BE2C (cell line): ENCODE data around the gene TJP2.

Experiments used
- DNase-seq: peaks from one replicate; pipeline ENCODE4 v3.0.0-alpha.2; 2020
- H3K27me3 ChIP-seq: fragments of 250-450 bp; sonication (Bioruptor Pico); 2 replicates; pipeline ENCODE4 v1.5.1; 2020; ENCODE audit warnings: mild to moderate bottlenecking
- H3K36me3 ChIP-seq: fragments of 250-450 bp; sonication (Bioruptor Pico); 2 replicates; pipeline ENCODE4 v1.5.1; 2020; ENCODE audit warnings: mild to moderate bottlenecking
- H3K4me1 ChIP-seq: fragments of 250-450 bp; sonication (Bioruptor Pico); 2 replicates; pipeline ENCODE4 v1.5.1; 2020
- H3K4me3 ChIP-seq: 2 replicates; pipeline ENCODE4 v1.5.1; 2011; ENCODE audit warnings: low read depth, low read length
- H3K9me3 ChIP-seq: fragments of 250-450 bp; sonication (Bioruptor Pico); 2 replicates; pipeline ENCODE4 v1.5.1; 2020
- TF ChIP-seq, protein P1 (sequence below): IDR thresholded peaks from 2 replicates; pipeline ENCODE4 v1.5.1; 2012; ENCODE audit warnings: mild to moderate bottlenecking, low read depth, low read length

Gene TJP2

DNA sequence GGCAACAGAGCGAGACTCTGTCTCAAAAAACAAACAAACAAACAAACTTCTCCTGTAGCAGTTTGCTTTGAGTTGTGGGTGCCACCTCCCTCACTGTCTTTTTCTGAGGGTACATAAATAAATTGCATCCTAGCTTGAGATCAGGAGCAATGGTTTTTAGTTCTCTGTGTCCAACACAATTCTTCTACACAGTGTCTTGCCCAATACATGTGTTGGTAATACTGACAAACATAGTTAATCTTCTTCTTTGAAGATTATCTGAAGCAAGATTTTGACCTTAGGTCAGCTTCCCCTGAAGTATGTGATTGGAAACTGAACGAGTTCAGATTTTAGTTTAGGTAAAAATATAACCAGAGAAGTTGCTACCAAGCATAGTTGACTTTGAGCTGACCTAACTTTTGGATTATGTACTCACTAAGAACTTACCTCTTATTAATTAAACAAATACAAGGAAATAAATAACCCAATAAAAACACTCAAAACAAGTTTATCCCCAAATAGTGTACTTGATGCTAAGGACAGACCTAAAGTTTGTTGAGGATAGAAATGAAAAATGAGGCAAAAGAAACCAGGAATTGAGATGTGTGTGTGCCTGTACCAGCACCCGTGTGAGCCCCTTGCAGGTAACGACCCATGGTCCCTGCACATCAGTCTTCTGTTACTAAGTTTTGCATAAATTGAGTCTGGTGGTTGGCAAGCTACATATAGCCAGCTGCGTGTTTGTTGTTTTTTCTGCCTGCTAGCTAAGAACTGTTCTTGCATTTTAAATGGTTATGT lies 16.2 kb downstream of the TJP2 start:
- Histone ChIP-seq H3K4me3 (no peak overlapping the region), H3K4me1 (peaks cover 7% of the 10 kb centered on the region)

DNA sequence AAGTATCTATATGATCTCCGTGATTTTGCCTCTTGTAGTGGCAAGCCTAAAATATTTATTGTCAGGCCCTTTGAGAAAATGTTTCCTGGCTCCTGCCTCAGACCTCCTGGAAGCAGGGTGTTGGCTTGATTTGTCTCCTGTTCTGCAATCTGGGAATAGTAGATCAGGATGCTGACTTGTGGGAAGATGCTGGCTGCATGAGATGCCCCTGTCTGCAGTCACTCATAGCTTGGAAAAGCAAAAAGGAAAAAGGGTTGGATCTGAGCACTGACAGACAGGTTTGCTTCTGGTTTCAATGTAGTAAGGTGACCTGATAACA lies 16.7 kb downstream of the TJP2 start:
- TF ChIP-seq, protein P1, sequence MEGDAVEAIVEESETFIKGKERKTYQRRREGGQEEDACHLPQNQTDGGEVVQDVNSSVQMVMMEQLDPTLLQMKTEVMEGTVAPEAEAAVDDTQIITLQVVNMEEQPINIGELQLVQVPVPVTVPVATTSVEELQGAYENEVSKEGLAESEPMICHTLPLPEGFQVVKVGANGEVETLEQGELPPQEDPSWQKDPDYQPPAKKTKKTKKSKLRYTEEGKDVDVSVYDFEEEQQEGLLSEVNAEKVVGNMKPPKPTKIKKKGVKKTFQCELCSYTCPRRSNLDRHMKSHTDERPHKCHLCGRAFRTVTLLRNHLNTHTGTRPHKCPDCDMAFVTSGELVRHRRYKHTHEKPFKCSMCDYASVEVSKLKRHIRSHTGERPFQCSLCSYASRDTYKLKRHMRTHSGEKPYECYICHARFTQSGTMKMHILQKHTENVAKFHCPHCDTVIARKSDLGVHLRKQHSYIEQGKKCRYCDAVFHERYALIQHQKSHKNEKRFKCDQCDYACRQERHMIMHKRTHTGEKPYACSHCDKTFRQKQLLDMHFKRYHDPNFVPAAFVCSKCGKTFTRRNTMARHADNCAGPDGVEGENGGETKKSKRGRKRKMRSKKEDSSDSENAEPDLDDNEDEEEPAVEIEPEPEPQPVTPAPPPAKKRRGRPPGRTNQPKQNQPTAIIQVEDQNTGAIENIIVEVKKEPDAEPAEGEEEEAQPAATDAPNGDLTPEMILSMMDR: no peak
- H3K4me1 ChIP-seq: peaks cover 7% of the 10 kb centered on the region
- DNase-seq: no peak
- no peaks in the 10 kb centered on the region for H3K36me3 ChIP-seq
- H3K9me3 ChIP-seq: no peaks in the 10 kb centered on the region
- H3K27me3 ChIP-seq: no peaks in the 10 kb centered on the region
- no peak overlapping the region for H3K4me3 ChIP-seq

More for the DNA sequence above, 16.2 kb downstream of the TJP2 start:
- no peak for DNase-seq
- Histone ChIP-seq H3K27me3 (no peaks in the 10 kb centered on the region), H3K36me3 (no peaks in the 10 kb centered on the region), H3K9me3 (no peaks in the 10 kb centered on the region)
- TF ChIP-seq, protein P1: no peak

DNA sequence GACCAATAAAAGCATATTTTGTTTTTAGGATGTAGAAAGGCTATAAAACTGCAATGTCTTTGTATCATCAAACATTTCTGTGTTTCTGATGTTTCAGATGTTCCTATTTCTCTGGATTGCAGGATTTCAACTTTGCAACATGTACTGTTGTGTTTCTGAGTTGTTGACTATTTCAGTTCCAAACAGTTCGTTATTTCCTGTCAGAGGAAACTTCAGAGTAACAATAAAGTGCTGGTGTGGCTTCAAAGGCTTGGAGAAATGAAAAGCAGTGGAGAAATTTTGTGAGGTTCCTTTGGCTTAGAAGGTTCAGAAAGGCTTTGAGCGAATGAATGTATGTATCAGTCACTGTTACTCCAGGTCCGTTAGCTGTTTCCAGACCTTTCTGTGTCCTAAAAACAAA lies 17.2 kb downstream of the TJP2 start:
- Histone ChIP-seq H3K27me3 (no peaks in the 10 kb centered on the region), H3K4me3 (no peak overlapping the region), H3K9me3 (no peaks in the 10 kb centered on the region), H3K4me1 (peaks cover 5% of the 10 kb centered on the region), H3K36me3 (no peaks in the 10 kb centered on the region)
- DNase-seq: no peak
- TF ChIP-seq, protein P1: no peak

DNA sequence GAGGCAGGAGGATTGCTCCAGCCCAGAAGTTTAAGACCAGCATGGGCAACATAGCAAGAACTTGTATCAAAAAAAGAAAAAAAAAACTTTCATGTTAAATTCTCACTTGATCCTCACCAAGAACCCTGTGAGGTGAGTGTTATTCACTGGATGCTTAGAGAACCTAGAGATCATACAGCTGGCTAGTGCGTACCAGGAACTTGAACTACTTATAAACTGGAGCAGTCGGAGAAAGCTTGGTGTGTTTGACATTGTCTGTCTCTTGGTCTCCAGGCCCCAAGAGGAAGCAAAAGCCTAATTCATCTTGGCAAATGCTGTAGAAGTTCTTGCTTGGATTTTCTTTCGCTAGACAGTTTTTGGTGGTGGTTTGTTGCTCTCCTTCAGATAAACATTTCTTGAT lies 18.1 kb downstream of the TJP2 start:
- no peaks in the 10 kb centered on the region for H3K9me3 ChIP-seq
- H3K4me3 ChIP-seq: no peak overlapping the region
- H3K36me3 ChIP-seq: no peaks in the 10 kb centered on the region
- no peaks in the 10 kb centered on the region for H3K4me1 ChIP-seq
- no peaks in the 10 kb centered on the region for H3K27me3 ChIP-seq
- TF ChIP-seq, protein P1: no peak
- no peak for DNase-seq

DNA sequence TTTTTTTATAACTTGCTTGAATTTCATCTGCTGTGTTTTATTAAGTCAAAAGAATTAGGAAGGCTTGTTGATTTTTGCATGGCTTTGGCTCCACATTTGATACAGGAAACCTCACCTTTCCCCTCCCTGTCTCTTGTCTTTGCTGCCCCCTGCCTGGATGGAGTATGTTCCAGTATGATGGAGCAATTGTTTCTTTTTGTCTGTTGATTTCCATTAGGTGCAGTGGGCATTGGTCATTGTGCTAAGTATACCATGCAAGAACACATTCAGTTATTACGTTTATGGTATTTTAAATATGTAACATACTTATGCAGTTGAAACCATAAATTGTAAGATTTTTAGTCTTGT lies 19.6 kb downstream of the TJP2 start:
- no peaks in the 10 kb centered on the region for H3K9me3 ChIP-seq
- no peaks in the 10 kb centered on the region for H3K36me3 ChIP-seq
- H3K4me1 ChIP-seq: no peaks in the 10 kb centered on the region
- TF ChIP-seq, protein P1: peak; percentile 56
- H3K27me3 ChIP-seq: no peaks in the 10 kb centered on the region
- DNase-seq: peak; percentile 25
- H3K4me3 ChIP-seq: no peak overlapping the region

DNA sequence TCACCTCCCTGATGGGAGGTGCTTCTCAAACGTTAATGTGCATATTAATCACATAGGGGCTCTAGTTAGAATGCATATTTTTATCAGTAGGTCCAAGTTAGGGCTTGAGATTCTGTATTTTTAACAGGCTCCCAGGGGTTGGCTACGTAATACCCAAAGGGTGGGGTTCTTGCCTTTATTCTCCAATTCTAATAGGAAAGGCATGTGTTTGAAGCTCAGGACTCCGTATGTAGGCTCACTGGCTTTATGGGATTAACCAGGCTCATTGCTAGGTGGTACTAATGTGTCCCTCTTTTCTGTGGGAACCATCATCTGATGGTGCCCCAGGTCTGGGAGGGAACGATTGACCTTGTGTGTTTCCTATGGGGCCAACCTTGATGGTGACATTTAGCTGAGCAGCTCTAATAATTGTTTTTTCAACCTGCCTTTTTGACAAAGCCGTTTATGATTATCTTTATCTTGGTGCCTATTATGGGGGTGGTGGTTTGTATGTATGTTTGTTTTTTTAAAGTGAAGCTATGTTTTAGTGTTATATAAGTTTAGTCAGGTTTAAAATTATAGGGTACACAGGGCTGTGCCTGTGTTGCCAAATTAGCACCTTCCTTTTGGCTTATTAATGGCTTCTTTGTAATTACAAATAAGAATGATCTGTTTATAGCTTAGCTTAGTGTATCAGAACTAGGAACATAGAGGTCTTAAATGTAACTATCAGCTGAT lies 20.8 kb downstream of the TJP2 start:
- no peak overlapping the region for H3K4me3 ChIP-seq
- H3K27me3 ChIP-seq: no peaks in the 10 kb centered on the region
- TF ChIP-seq, protein P1: no peak
- no peaks in the 10 kb centered on the region for H3K4me1 ChIP-seq
- H3K36me3 ChIP-seq: no peaks in the 10 kb centered on the region
- no peak for DNase-seq
- H3K9me3 ChIP-seq: no peaks in the 10 kb centered on the region
